Hepatocyte (in vitro differentiated cells): ENCODE measurements around the gene LAMB4.

ENCODE experiments used
- CTCF ChIP-seq: fragments of 200-600 bp; sonication (generic); IDR thresholded peaks from 2 replicates; pipeline ENCODE4 v1.5.1; 2016; ENCODE audit warnings: antibody characterized with exemption, mild to moderate bottlenecking; ENCODE audit not compliant: poor library complexity
- EZH2phosphoT487 ChIP-seq: fragments of 200-600 bp; sonication (generic); IDR thresholded peaks from one replicate; pipeline ENCODE4 v1.6.1; 2018; ENCODE audit warnings: antibody characterized with exemption, mild to moderate bottlenecking, low read depth, moderate library complexity; ENCODE audit not compliant: unreplicated experiment, severe bottlenecking

- TF ChIP-seq EZH2phosphoT487 (no peak), CTCF (no peak)
Measured at GRCh38 chr7:107995184-107996071, 134.7 kb downstream of the LAMB4 start.
